LNCaP clone FGC (cell line): Measurements from ENCODE around the gene GRK1.

Experiments
- DNase-seq: peaks from one replicate; pipeline ENCODE4 v3.0.0-alpha.2; 2011; ENCODE audit warnings: low read depth
- H3K4me3 ChIP-seq: 2 replicates; pipeline ENCODE4 v1.5.1; 2011; ENCODE audit warnings: mild to moderate bottlenecking, low read depth, low read length, control low read depth
- CTCF ChIP-seq: IDR thresholded peaks from 2 replicates; pipeline ENCODE4 v1.5.1; 2012; ENCODE audit warnings: mild to moderate bottlenecking; ENCODE audit not compliant: control insufficient read depth, insufficient read depth; ENCODE audit errors: extremely low read depth

Gene GRK1

GRCh38 chr13:113776231-113777125, 109.5 kb downstream of the GRK1 start:
- TF ChIP-seq CTCF = no peak
- no peak overlapping the region for H3K4me3 ChIP-seq
- no peak for DNase-seq

DNA sequence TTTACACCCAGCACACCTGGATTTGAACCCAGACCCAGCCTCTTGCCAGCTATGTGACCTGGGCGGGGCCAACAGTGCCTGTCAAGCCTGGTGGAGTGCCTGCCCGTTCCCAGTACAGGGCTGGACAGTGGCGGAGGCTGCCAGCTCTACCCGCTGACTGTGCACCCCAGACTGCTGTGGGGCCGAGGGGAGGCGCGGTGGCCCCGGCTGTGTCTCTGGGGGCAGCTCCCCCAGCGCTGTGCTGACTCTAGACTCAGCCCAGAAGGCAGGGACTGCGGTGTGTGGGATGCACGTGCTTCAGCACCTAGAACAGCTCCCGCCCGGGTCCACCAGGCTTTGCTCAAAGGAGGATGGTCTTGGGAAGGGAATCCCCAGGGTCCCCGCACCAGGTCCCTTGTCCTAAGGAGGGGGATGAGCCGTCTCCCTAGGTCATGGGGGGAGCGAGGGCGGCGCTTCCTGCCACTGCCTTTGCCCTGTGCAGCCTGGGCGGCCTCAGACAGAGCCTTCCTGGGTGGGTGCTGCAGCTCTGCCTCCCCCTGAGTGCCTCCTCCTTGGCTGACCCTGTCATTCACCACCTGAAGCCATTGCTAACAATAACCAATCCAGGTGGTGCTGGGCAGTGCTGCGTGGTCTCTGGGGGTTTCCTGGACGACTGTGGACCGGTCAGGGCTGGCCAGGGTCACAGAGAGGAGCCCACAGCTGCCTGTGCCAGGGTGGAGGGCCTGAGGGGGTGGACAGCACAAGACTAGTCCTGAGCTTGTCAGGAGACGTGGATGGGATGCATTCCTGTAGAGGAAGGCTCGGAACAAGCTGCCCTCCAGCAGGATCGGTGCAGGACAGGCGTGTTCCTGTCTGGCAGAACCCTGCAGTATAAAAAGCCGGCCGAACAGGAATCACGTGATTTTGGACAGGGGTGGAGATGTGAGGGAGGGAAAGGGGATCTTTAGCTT, 110.6 kb downstream of the GRK1 start:
- TF ChIP-seq CTCF = no peak
- no peak for DNase-seq
- no peak overlapping the region for H3K4me3 ChIP-seq

GRCh38 chr13:113781571-113781970, 114.6 kb downstream of the GRK1 start:
- no peak for DNase-seq
- TF ChIP-seq CTCF = no peak
- H3K4me3 ChIP-seq = no peak overlapping the region

- no peak for TF ChIP-seq CTCF
- no peak for DNase-seq
- no peak overlapping the region for H3K4me3 ChIP-seq
Observed at GRCh38 chr13:113782472-113782871, 115.5 kb downstream of the GRK1 start.

DNA sequence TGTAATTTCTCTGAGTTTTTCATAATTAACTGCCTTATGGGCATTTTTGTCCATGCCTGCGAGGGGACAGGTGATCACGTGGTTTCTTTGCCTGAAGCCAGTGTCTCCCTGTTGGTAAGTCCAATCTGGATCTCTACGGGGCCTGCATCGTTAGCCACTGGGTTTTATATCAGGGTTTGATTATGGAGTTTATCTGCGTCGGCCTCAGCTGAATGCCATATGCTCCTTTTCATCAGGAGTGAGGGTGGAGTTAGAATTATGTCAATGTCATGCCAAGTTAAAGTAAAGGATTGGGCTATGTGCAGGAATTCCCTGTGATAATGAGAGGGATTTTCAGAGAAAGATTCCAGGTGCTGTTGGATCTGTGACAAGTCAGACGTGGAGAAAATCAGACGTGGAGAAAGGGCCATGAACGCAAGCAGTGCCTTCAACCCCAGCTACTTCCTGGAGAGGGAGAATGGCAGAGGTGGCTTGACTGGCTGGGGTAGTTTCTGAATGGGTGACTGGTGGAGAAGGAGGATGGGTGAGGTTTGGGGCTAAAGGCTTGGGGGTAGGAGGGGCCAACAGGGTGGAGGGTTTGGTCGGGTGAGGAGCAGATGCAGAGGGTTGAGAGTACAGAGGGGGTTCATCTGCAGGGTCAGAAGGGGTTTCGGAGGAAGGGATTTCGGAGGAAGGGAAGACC, 116.3 kb downstream of the GRK1 start:
- DNase-seq = no peak
- H3K4me3 ChIP-seq = no peak overlapping the region
- no peak for TF ChIP-seq CTCF

- H3K4me3 ChIP-seq = no peak overlapping the region
- DNase-seq = no peak
- TF ChIP-seq CTCF = no peak
Observed at GRCh38 chr13:113783966-113784644, 117.1 kb downstream of the GRK1 start.
